ENCODE measurements around the gene KIAA1755.
A peak's percentile ranks its signal among the peaks of the same experiment; 100 is the strongest.

The KIAA1755 gene

GRCh38 chr20:38304845-38305447, 44.4 kb upstream of the KIAA1755 start:
- TF ChIP-seq CTCF (IDR thresholded peaks at IDR 0.05; ENCODE audit: control insufficient read depth, extremely low read depth, insufficient read depth): peak; percentile 57
- H3K4me3 ChIP-seq (ENCODE audit: low read depth, low read length): no peak overlapping the region
- no peak for DNase-seq (ENCODE audit: low read depth)

GRCh38 chr20:38303908-38304379, 43.4 kb upstream of the KIAA1755 start, which contains the start of gene BPI:
Gene BPI, plus strand, starts transcription at chr20:38304156. Its CDS starts 68 bp downstream, at chr20:38304224.
- TF ChIP-seq CTCF (IDR thresholded peaks at IDR 0.05; ENCODE audit: control insufficient read depth, extremely low read depth, insufficient read depth): no peak
- H3K4me3 ChIP-seq (ENCODE audit: low read depth, low read length): no peak within 1 kb of the TSS
- no peak for DNase-seq (ENCODE audit: low read depth)

- no peak for DNase-seq (ENCODE audit: low read depth)
- no peak overlapping the region for H3K4me3 ChIP-seq (ENCODE audit: low read depth, low read length)
- TF ChIP-seq CTCF (IDR thresholded peaks at IDR 0.05; ENCODE audit: control insufficient read depth, extremely low read depth, insufficient read depth): no peak
Measured at GRCh38 chr20:38302786-38303185, 42.3 kb upstream of the KIAA1755 start.

- DNase-seq (ENCODE audit: low read depth): no peak
- no peak overlapping the region for H3K4me3 ChIP-seq (ENCODE audit: low read depth, low read length)
- no peak for TF ChIP-seq CTCF (IDR thresholded peaks at IDR 0.05; ENCODE audit: control insufficient read depth, extremely low read depth, insufficient read depth)
Measured at GRCh38 chr20:38301309-38301708, 40.8 kb upstream of the KIAA1755 start.

GRCh38 chr20:38300438-38300837, 39.9 kb upstream of the KIAA1755 start:
- no peak for TF ChIP-seq CTCF (IDR thresholded peaks at IDR 0.05; ENCODE audit: control insufficient read depth, extremely low read depth, insufficient read depth)
- no peak overlapping the region for H3K4me3 ChIP-seq (ENCODE audit: low read depth, low read length)

GRCh38 chr20:38299963-38300362, 39.4 kb upstream of the KIAA1755 start:
- TF ChIP-seq CTCF (IDR thresholded peaks at IDR 0.05; ENCODE audit: control insufficient read depth, extremely low read depth, insufficient read depth): no peak
- peak; percentile 90 for DNase-seq (ENCODE audit: low read depth)
- no peak overlapping the region for H3K4me3 ChIP-seq (ENCODE audit: low read depth, low read length)

More at GRCh38 chr20:38300438-38300837, 39.9 kb upstream of the KIAA1755 start:
- DNase-seq (ENCODE audit: low read depth): no peak

GRCh38 chr20:38298768-38299288, 38.3 kb upstream of the KIAA1755 start:
- no peak overlapping the region for H3K4me3 ChIP-seq (ENCODE audit: low read depth, low read length)
- DNase-seq (ENCODE audit: low read depth): no peak

More at GRCh38 chr20:38298768-38299288, 38.3 kb upstream of the KIAA1755 start:
- TF ChIP-seq CTCF (IDR thresholded peaks at IDR 0.05; ENCODE audit: control insufficient read depth, extremely low read depth, insufficient read depth): no peak

Data from LNCaP clone FGC (cell line).